PFSK-1 (cell line): ENCODE results near the gene GBA3.

Experiments
- FOXP2 ChIP-seq: optimal IDR thresholded peaks from 2 replicates; pipeline ENCODE3; 2011; ENCODE audit warnings: borderline replicate concordance, control low read depth, inconsistent platforms; ENCODE audit not compliant: insufficient read depth; ENCODE audit errors: extremely low read length, extremely low read depth
- POLR2AphosphoS5 ChIP-seq: IDR thresholded peaks from 2 replicates; pipeline ENCODE4 v1.6.1; 2012; ENCODE audit warnings: low read depth, mild to moderate bottlenecking, control low read depth, low read length, moderate library complexity
- REST ChIP-seq, 2 experiments: IDR thresholded peaks; 2 replicates each; pipeline versions ENCODE4 v1.6.1 to v1.8.0; 2011 to 2012; ENCODE audit warnings: low read depth in 2 of 2, low read length in 2 of 2, control low read depth in 1 of 2, inconsistent platforms in 1 of 2, mild to moderate bottlenecking in 1 of 2, moderate library complexity in 1 of 2; ENCODE audit not compliant: insufficient read depth in 1 of 2
- SIN3A ChIP-seq: IDR thresholded peaks from 2 replicates; pipeline ENCODE4 v1.6.1; 2012; ENCODE audit warnings: mild to moderate bottlenecking, low read length, moderate library complexity, borderline replicate concordance; ENCODE audit not compliant: insufficient read depth
- TAF1 ChIP-seq: IDR thresholded peaks from 2 replicates; pipeline ENCODE4 v1.6.1; 2012; ENCODE audit warnings: low read length, control low read depth, borderline replicate concordance; ENCODE audit not compliant: insufficient read depth

Gene GBA3

GRCh38 chr4:22741744-22742143 is 49.0 kb downstream of the GBA3 start:
- no peak for TF ChIP-seq FOXP2
- no peak for TF ChIP-seq SIN3A
- no peak for TF ChIP-seq TAF1

GRCh38 chr4:22743290-22743689 is 50.6 kb downstream of the GBA3 start:
- no peak for TF ChIP-seq TAF1

GRCh38 chr4:22744478-22745062 is 51.8 kb downstream of the GBA3 start:
- no peak for TF ChIP-seq FOXP2
- TF ChIP-seq REST (IDR thresholded peaks at IDR 0.05; ENCODE audit: insufficient read depth in 1 of 2, low read depth in 2 of 2, low read length in 2 of 2) = no peak
- TF ChIP-seq SIN3A = no peak
- no peak for TF ChIP-seq POLR2AphosphoS5
- no peak for TF ChIP-seq TAF1

- TF ChIP-seq TAF1 (no peak), SIN3A (no peak), FOXP2 (no peak), REST (IDR thresholded peaks at IDR 0.05; ENCODE audit: insufficient read depth in 1 of 2, low read depth in 2 of 2, low read length in 2 of 2) (no peak), POLR2AphosphoS5 (no peak)
These were observed 52.5 kb downstream of the GBA3 start for GRCh38 chr4:22745234-22745633.

- TF ChIP-seq TAF1 (no peak), FOXP2 (no peak), SIN3A (no peak), POLR2AphosphoS5 (no peak), REST (IDR thresholded peaks at IDR 0.05; ENCODE audit: insufficient read depth in 1 of 2, low read depth in 2 of 2, low read length in 2 of 2) (no peak)
These were observed 61.4 kb downstream of the GBA3 start for GRCh38 chr4:22754116-22754515.

GRCh38 chr4:22762548-22762947 is 69.8 kb downstream of the GBA3 start:
- TF ChIP-seq SIN3A (no peak), TAF1 (no peak), REST (IDR thresholded peaks at IDR 0.05; ENCODE audit: insufficient read depth in 1 of 2, low read depth in 2 of 2, low read length in 2 of 2) (no peak), POLR2AphosphoS5 (no peak), FOXP2 (no peak)
